Liver (tissue), 9 donors: ENCODE data around the gene ASF1B. TPM values are rescaled to one million over a fixed set of nuclear protein-coding genes. Genes with fewer than 3 reads are reported as not detected.

Experiments used
- DNase-seq: peaks from one replicate; pipeline ENCODE4 v3.0.0-alpha.2; 2017; ENCODE audit warnings: low spot score
- H3K27ac ChIP-seq, 2 donors: one replicate each; pipeline ENCODE4 v1.7.0; 2013; ENCODE audit warnings: inconsistent platforms in 2 of 2, low read length in 2 of 2, control low read depth in 1 of 2, low read depth in 1 of 2, mild to moderate bottlenecking in 1 of 2
- H3K27me3 ChIP-seq, 4 donors: one replicate each; pipeline versions ENCODE4 v1.6.1 to v1.7.0; 2013; ENCODE audit warnings: low read length in 3 of 4, inconsistent platforms in 1 of 4, mild to moderate bottlenecking in 1 of 4, moderate library complexity in 1 of 4; ENCODE audit not compliant: control insufficient read depth in 4 of 4, insufficient read depth in 4 of 4
- H3K36me3 ChIP-seq, 4 donors: one replicate each; pipeline versions ENCODE4 v1.6.1 to v1.7.0; 2013; ENCODE audit warnings: low read length in 3 of 4, mild to moderate bottlenecking in 3 of 4, low read depth in 1 of 4, moderate library complexity in 1 of 4; ENCODE audit not compliant: control insufficient read depth in 4 of 4, insufficient read depth in 3 of 4
- H3K4me1 ChIP-seq, 4 donors: one replicate each; pipeline versions ENCODE4 v1.6.1 to v1.7.0; 2013; ENCODE audit warnings: low read length in 3 of 4, mild to moderate bottlenecking in 3 of 4, moderate library complexity in 1 of 4; ENCODE audit not compliant: control insufficient read depth in 4 of 4, insufficient read depth in 4 of 4
- H3K4me3 ChIP-seq, 3 donors: one replicate each; pipeline versions ENCODE4 v1.6.1 to v1.7.0; 2013; ENCODE audit warnings: low read length in 3 of 3, control low read depth in 1 of 3, low read depth in 1 of 3, mild to moderate bottlenecking in 1 of 3
- H3K9ac ChIP-seq, 2 donors: one replicate each; pipeline ENCODE4 v1.7.0; 2013; ENCODE audit warnings: low read length in 2 of 2, mild to moderate bottlenecking in 2 of 2, moderate library complexity in 2 of 2, control low read depth in 1 of 2, low read depth in 1 of 2
- H3K9me3 ChIP-seq, 4 donors: one replicate each; pipeline versions ENCODE4 v1.6.1 to v1.7.0; 2013; ENCODE audit warnings: low read length in 3 of 4; ENCODE audit not compliant: control insufficient read depth in 4 of 4
- EGR1 ChIP-seq, 2 donors: IDR thresholded peaks; 2 replicates each; pipeline ENCODE4 v1.6.1; 2016 to 2018; ENCODE audit warnings: antibody characterized with exemption in 2 of 2, low read depth in 2 of 2
- FOXA1 ChIP-seq: IDR thresholded peaks from 2 replicates; pipeline ENCODE4 v1.6.1; 2016; ENCODE audit warnings: antibody characterized with exemption
- FOXA2 ChIP-seq: IDR thresholded peaks from 2 replicates; pipeline ENCODE4 v1.6.1; 2016; ENCODE audit warnings: antibody characterized with exemption
- GABPA ChIP-seq, 2 donors: IDR thresholded peaks in 1 of 2; conservative IDR thresholded peaks in 1 of 2; 2 replicates each; pipeline ENCODE4 v1.6.1; 2016; ENCODE audit warnings: antibody characterized with exemption in 2 of 2, mild to moderate bottlenecking in 1 of 2, moderate library complexity in 1 of 2
- HNF4A ChIP-seq, 2 donors: conservative IDR thresholded peaks; 2 replicates each; pipeline ENCODE4 v1.6.1; 2016; ENCODE audit warnings: antibody characterized with exemption in 2 of 2, mild to moderate bottlenecking in 2 of 2
- HNF4G ChIP-seq: IDR thresholded peaks from 2 replicates; pipeline ENCODE4 v1.6.1; 2016; ENCODE audit warnings: antibody characterized with exemption
- JUND ChIP-seq, 2 donors: IDR thresholded peaks; 2 replicates each; pipeline ENCODE4 v1.6.1; 2016; ENCODE audit warnings: antibody characterized with exemption in 2 of 2
- NR2F2 ChIP-seq: IDR thresholded peaks from 2 replicates; pipeline ENCODE4 v1.6.1; 2016; ENCODE audit warnings: antibody characterized with exemption
- RAD21 ChIP-seq, 2 donors: IDR thresholded peaks; 2 replicates each; pipeline ENCODE4 v1.6.1; 2016; ENCODE audit warnings: antibody characterized with exemption in 2 of 2, mild to moderate bottlenecking in 2 of 2
- RXRA ChIP-seq, 2 donors: IDR thresholded peaks; 2 replicates each; pipeline ENCODE4 v1.6.1; 2017 to 2018; ENCODE audit warnings: antibody characterized with exemption in 2 of 2, mild to moderate bottlenecking in 1 of 2
- SP1 ChIP-seq: IDR thresholded peaks from 2 replicates; pipeline ENCODE4 v1.6.1; 2018; ENCODE audit warnings: antibody characterized with exemption, mild to moderate bottlenecking
- TAF1 ChIP-seq: conservative IDR thresholded peaks from 2 replicates; pipeline ENCODE4 v1.6.1; 2016; ENCODE audit warnings: antibody characterized with exemption, mild to moderate bottlenecking
- YY1 ChIP-seq: IDR thresholded peaks from 2 replicates; pipeline ENCODE4 v1.6.1; 2016; ENCODE audit warnings: antibody characterized with exemption, mild to moderate bottlenecking
- WGBS: extraction: QIAGEN DNeasy Blood & Tissue Kit; methylation state at CpG from one replicate; pipeline ENCODE4 v1.1.7; 2013; 5-methylcytosine and 5-hydroxymethylcytosine counted together
- polyA plus RNA-seq, 2 donors: library from polyadenylated mRNA; stranded (reverse) in 1 of 2; unstranded in 1 of 2; fragments of 200-250 nt in 1 of 2; fragments of >200 nt in 1 of 2; fragmentation: Nextera tagmentation in 1 of 2; extraction: Ambion mirVana in 1 of 2; gene quantifications; one replicate each; pipeline versions ENCODE4 v1.2.1 to v1.2.3, GENCODE V29; 2013 to 2015
- total RNA-seq, 2 donors: library from RNA; depleted of rRNA; stranded (reverse); fragments of >200 nt; gene quantifications; one replicate each; pipeline ENCODE4 v1.2.3, GENCODE V29; 2014
- TF ChIP-seq, protein P1 (sequence below): IDR thresholded peaks from 2 replicates; pipeline ENCODE4 v1.6.1; 2016; ENCODE audit warnings: antibody characterized with exemption
- TF ChIP-seq, protein P2 (sequence below): IDR thresholded peaks from 2 replicates; pipeline ENCODE4 v1.6.1; 2016; ENCODE audit warnings: antibody characterized with exemption, mild to moderate bottlenecking
- TF ChIP-seq, protein P3 (sequence below): IDR thresholded peaks from 2 replicates; pipeline ENCODE4 v1.6.1; 2016; ENCODE audit warnings: antibody characterized with exemption
- TF ChIP-seq, protein P4 (sequence below): IDR thresholded peaks from 2 replicates; pipeline ENCODE4 v1.6.1; 2016; ENCODE audit warnings: antibody characterized with exemption
- TF ChIP-seq, protein P5 (sequence below): fragments of 150-350 bp; IDR thresholded peaks from 2 replicates; pipeline ENCODE4 v1.5.1; 2017; ENCODE audit warnings: improper control_type of control experiment, low read depth, low read length; ENCODE audit not compliant: missing input control
- donor health status: healthy.
- donor health status: healthy.
- donor health status: healthy.
- donor health status: healthy.
- donor health status: healthy.

ASF1B gene
- total and polyA plus RNA-seq, 4 donors, result 0.25 to 20.5 (median 1.6) TPM

DNA sequence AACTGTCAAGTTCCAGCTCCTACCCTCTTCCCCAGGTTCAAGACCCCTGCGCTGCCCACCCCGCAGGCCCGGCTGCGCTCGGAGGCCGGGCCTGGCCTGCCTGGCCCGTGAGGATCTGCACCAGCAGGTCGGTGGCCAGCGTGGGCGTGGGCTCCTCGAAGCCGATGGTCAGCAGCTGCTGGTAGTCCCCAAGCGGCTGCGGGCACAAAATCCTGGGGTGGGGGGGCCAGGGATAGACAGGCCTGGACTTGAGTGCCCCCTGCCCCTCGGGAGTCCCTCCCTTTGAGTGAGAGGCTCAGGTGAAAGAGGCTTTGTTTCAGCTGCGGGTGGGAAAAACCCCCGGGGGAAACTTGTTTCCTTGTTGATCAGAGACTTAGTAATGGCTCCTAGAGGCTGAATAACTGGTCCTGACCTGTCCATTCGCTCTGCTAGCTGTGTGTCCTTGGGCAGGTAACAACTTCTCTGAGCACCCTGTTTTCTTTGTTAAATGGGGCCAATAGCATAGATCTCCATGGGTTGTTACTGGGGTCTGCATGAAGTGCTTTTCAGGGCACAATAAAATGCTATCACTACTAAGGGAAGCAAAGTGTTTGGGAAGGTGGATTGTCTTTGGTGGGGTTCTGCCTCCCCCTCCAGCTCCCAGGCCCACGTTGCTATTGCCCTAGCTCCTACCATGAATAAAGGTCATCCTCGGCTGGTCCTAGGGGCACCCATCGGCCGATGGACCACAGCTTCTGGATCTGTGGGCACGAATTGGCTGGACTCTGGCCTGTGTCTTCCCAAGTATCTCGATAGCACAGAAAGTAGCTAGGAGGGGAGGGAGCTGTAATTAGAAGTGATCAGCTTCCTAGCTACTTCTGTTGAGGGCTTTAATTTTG lies 54.4 kb downstream of the ASF1B start:
- peak overlapping the region; percentile 84 to 91 (median 91) for H3K4me3 ChIP-seq
- H3K36me3 ChIP-seq, result peaks cover 0 to 3% (median 0%) of the 10 kb centered on the region in 4 donors
- H3K9me3 ChIP-seq, result no peaks in the 10 kb centered on the region
- 9% methylated on average over 24 of the region's 24 CpGs for WGBS
- H3K27me3 ChIP-seq, result no peaks in the 10 kb centered on the region
- no peak for DNase-seq
- H3K9ac ChIP-seq, result peak overlapping the region; percentile 79 to 91
- peaks cover 8 to 28% (median 17%) of the 10 kb centered on the region in 4 donors for H3K4me1 ChIP-seq
- TF ChIP-seq NR2F2, result no peak
- peak in 1 of 2 donors; percentile 18 for TF ChIP-seq EGR1 (IDR thresholded peaks at IDR 0.05; ENCODE audit: low read depth in 2 of 2)
- peak overlapping the region; percentile 87 to 94 for H3K27ac ChIP-seq

DNA sequence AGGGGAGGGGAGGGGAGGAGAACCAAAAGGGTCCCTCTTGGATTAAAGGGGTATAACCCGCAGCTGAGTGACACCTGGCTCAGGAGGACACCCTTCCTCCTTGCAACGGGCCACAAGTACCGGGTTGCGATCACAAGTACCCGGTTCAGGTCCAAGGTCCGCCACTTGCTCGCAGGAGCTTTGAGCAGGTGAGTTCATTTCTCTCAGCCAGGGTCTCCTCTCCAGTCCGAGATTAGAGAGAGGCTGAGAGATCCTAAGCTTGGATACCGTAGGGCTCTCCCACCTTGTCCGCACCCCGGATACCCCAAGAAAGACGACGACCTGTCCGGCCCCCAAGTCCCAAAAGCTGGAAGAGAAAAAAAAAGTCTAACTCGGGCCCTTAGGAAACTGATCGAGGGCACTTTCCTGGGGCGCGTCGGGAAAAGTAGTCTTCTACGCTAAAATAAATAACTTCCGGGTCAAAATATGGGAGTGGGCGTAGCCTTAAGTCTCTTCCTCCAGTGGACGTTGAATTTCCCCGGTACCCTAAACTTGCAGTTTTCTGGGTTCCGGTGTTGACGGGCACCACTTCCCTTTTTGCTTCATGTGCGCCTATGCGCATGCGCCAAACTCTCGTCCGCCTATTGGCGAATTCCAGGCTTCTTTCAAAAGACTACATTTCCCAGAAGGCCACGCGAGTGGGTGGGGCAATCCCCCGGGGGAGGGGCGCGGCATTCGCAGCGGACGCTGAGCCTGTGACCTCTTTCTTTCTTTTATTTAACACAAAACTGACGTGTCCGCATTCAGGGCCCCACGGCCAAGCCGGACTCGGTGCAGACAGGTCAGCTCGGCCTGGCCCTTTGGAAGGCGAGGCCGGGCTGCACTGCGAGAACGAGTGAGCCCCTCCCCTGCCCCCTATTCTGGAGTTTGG lies 55.2 kb downstream of the ASF1B start:
- Histone ChIP-seq H3K9me3 (no peaks in the 10 kb centered on the region), H3K27ac (peak overlapping the region; percentile 92 to 94), H3K36me3 (peaks cover 0 to 3% (median 0%) of the 10 kb centered on the region in 4 donors), H3K4me3 (peak overlapping the region; percentile 84 to 93 (median 91)), H3K4me1 (peaks cover 8 to 28% (median 17%) of the 10 kb centered on the region in 4 donors), H3K27me3 (no peaks in the 10 kb centered on the region), H3K9ac (peak overlapping the region; percentile 91 to 95)
- under 1% methylated on average over 50 of the region's 50 CpGs for WGBS
- DNase-seq, result peak; percentile 99
- TF ChIP-seq, protein P1, sequence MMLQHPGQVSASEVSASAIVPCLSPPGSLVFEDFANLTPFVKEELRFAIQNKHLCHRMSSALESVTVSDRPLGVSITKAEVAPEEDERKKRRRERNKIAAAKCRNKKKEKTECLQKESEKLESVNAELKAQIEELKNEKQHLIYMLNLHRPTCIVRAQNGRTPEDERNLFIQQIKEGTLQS, result peak; percentile 58
- TF ChIP-seq, protein P2, sequence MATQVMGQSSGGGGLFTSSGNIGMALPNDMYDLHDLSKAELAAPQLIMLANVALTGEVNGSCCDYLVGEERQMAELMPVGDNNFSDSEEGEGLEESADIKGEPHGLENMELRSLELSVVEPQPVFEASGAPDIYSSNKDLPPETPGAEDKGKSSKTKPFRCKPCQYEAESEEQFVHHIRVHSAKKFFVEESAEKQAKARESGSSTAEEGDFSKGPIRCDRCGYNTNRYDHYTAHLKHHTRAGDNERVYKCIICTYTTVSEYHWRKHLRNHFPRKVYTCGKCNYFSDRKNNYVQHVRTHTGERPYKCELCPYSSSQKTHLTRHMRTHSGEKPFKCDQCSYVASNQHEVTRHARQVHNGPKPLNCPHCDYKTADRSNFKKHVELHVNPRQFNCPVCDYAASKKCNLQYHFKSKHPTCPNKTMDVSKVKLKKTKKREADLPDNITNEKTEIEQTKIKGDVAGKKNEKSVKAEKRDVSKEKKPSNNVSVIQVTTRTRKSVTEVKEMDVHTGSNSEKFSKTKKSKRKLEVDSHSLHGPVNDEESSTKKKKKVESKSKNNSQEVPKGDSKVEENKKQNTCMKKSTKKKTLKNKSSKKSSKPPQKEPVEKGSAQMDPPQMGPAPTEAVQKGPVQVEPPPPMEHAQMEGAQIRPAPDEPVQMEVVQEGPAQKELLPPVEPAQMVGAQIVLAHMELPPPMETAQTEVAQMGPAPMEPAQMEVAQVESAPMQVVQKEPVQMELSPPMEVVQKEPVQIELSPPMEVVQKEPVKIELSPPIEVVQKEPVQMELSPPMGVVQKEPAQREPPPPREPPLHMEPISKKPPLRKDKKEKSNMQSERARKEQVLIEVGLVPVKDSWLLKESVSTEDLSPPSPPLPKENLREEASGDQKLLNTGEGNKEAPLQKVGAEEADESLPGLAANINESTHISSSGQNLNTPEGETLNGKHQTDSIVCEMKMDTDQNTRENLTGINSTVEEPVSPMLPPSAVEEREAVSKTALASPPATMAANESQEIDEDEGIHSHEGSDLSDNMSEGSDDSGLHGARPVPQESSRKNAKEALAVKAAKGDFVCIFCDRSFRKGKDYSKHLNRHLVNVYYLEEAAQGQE, result peak; percentile 80
- TF ChIP-seq JUND (IDR thresholded peaks at IDR 0.05) (peak; percentile 47 to 67), FOXA1 (peak; percentile 17), NR2F2 (peak; percentile 79), TAF1 (peak; percentile 77), RAD21 (IDR thresholded peaks at IDR 0.05) (peak; percentile 20 to 22), GABPA (IDR thresholded peaks at IDR 0.05 in 1 of 2, conservative IDR thresholded peaks at IDR 0.05 in 1 of 2) (peak; percentile 98), RXRA (IDR thresholded peaks at IDR 0.05) (peak; percentile 53 to 78), HNF4A (conservative IDR thresholded peaks at IDR 0.05) (peak; percentile 58 to 76), HNF4G (peak; percentile 38), SP1 (peak; percentile 89), YY1 (peak; percentile 83), EGR1 (IDR thresholded peaks at IDR 0.05; ENCODE audit: low read depth in 2 of 2) (peak; percentile 80 to 89), FOXA2 (no peak)
- TF ChIP-seq, protein P3, sequence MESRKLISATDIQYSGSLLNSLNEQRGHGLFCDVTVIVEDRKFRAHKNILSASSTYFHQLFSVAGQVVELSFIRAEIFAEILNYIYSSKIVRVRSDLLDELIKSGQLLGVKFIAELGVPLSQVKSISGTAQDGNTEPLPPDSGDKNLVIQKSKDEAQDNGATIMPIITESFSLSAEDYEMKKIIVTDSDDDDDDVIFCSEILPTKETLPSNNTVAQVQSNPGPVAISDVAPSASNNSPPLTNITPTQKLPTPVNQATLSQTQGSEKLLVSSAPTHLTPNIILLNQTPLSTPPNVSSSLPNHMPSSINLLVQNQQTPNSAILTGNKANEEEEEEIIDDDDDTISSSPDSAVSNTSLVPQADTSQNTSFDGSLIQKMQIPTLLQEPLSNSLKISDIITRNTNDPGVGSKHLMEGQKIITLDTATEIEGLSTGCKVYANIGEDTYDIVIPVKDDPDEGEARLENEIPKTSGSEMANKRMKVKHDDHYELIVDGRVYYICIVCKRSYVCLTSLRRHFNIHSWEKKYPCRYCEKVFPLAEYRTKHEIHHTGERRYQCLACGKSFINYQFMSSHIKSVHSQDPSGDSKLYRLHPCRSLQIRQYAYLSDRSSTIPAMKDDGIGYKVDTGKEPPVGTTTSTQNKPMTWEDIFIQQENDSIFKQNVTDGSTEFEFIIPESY, result peak; percentile 80
- TF ChIP-seq, protein P4, sequence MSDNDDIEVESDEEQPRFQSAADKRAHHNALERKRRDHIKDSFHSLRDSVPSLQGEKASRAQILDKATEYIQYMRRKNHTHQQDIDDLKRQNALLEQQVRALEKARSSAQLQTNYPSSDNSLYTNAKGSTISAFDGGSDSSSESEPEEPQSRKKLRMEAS, result peak; percentile 62
- TF ChIP-seq, protein P5, sequence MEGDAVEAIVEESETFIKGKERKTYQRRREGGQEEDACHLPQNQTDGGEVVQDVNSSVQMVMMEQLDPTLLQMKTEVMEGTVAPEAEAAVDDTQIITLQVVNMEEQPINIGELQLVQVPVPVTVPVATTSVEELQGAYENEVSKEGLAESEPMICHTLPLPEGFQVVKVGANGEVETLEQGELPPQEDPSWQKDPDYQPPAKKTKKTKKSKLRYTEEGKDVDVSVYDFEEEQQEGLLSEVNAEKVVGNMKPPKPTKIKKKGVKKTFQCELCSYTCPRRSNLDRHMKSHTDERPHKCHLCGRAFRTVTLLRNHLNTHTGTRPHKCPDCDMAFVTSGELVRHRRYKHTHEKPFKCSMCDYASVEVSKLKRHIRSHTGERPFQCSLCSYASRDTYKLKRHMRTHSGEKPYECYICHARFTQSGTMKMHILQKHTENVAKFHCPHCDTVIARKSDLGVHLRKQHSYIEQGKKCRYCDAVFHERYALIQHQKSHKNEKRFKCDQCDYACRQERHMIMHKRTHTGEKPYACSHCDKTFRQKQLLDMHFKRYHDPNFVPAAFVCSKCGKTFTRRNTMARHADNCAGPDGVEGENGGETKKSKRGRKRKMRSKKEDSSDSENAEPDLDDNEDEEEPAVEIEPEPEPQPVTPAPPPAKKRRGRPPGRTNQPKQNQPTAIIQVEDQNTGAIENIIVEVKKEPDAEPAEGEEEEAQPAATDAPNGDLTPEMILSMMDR, result no peak
